GM23338 (cell line): ENCODE results near the gene HSPB8. TPM values are rescaled to one million over a fixed set of nuclear protein-coding genes. Genes with fewer than 3 reads are reported as not detected.

Experiments
- ATAC-seq: fragments of 200-7000 bp; cut with Tn5 transposase; 3 replicates; pipeline ENCODE4 v1.9.1; 2020
- DNase-seq: peaks from one replicate; pipeline ENCODE4 v3.0.0-alpha.2; 2015; ENCODE audit warnings: low spot score
- H2AFZ ChIP-seq: fragments of 200-600 bp; sonication (generic); 2 replicates; pipeline ENCODE4 v1.8.0; 2016; ENCODE audit warnings: antibody characterized with exemption, mild to moderate bottlenecking, moderate library complexity
- H3F3A ChIP-seq: fragments of 200-600 bp; sonication (generic); replicated peaks from 2 replicates; pipeline ENCODE4 v1.8.0; 2017; ENCODE audit warnings: antibody characterized with exemption, mixed run types, low read depth
- H3K27ac ChIP-seq: fragments of 200-600 bp; sonication (generic); 2 replicates; pipeline ENCODE4 v1.6.1; 2016; ENCODE audit warnings: low read depth
- H3K27me3 ChIP-seq: fragments of 200-600 bp; sonication (generic); 2 replicates; pipeline ENCODE4 v1.8.0; 2016; ENCODE audit warnings: mild to moderate bottlenecking, mixed run types, moderate library complexity; ENCODE audit not compliant: insufficient read depth
- H3K36me3 ChIP-seq: fragments of 200-600 bp; sonication (generic); 2 replicates; pipeline ENCODE4 v1.8.0; 2016; ENCODE audit warnings: mild to moderate bottlenecking; ENCODE audit not compliant: insufficient read depth
- H3K4me1 ChIP-seq: fragments of 200-600 bp; sonication (generic); 2 replicates; pipeline ENCODE4 v1.8.0; 2016; ENCODE audit warnings: mild to moderate bottlenecking, moderate library complexity; ENCODE audit not compliant: insufficient read depth
- H3K4me2 ChIP-seq: fragments of 200-600 bp; sonication (generic); 2 replicates; pipeline ENCODE4 v1.7.1; 2017; ENCODE audit warnings: mixed run types
- H3K4me3 ChIP-seq: fragments of 200-600 bp; sonication (generic); 2 replicates; pipeline ENCODE4 v1.6.1; 2016; ENCODE audit warnings: mixed run types
- H3K79me2 ChIP-seq: fragments of 200-600 bp; sonication (generic); replicated peaks from 2 replicates; pipeline ENCODE4 v1.8.0; 2017; ENCODE audit warnings: mild to moderate bottlenecking; ENCODE audit not compliant: insufficient read depth
- H3K9me2 ChIP-seq: fragments of 200-600 bp; sonication (generic); 2 replicates; pipeline ENCODE4 v1.8.0; 2017; ENCODE audit not compliant: insufficient read depth
- H4K20me1 ChIP-seq: fragments of 200-600 bp; sonication (generic); replicated peaks from 2 replicates; pipeline ENCODE4 v1.8.0; 2017; ENCODE audit warnings: mild to moderate bottlenecking; ENCODE audit not compliant: insufficient read depth
- H3K27ac Mint-ChIP-seq: 2 replicates; pipeline ENCODE4 v1.8.0; 2020; ENCODE audit warnings: inconsistent platforms, mild to moderate bottlenecking, moderate library complexity, mixed read lengths
- H3K27me3 Mint-ChIP-seq: 3 replicates; pipeline ENCODE4 v1.8.0; 2022; ENCODE audit warnings: low read depth, mild to moderate bottlenecking, moderate library complexity, mixed read lengths, inconsistent platforms; ENCODE audit not compliant: insufficient read depth, poor library complexity
- H3K36me3 Mint-ChIP-seq: 3 replicates; pipeline ENCODE4 v1.8.0; 2021; ENCODE audit warnings: low read depth, mild to moderate bottlenecking, inconsistent platforms, moderate library complexity, mixed read lengths
- H3K4me1 Mint-ChIP-seq: 3 replicates; pipeline ENCODE4 v1.8.0; 2020; ENCODE audit warnings: mild to moderate bottlenecking, inconsistent platforms, mixed read lengths
- H3K4me3 Mint-ChIP-seq: 3 replicates; pipeline ENCODE4 v1.8.0; 2021; ENCODE audit warnings: moderate library complexity, mild to moderate bottlenecking, inconsistent platforms, mixed read lengths
- H3K9me3 Mint-ChIP-seq: 3 replicates; pipeline ENCODE4 v1.8.0; 2020; ENCODE audit warnings: moderate library complexity, mild to moderate bottlenecking, inconsistent platforms, mixed read lengths
- CREB1 ChIP-seq: fragments of 250-450 bp; sonication (Bioruptor Pico); IDR thresholded peaks from 2 replicates; pipeline ENCODE4 v1.5.0; 2020; ENCODE audit warnings: low read depth, mild to moderate bottlenecking, moderate library complexity
- CTCF ChIP-seq, 2 experiments: fragments of 200-600 bp in 1 of 2; sonication (generic) in 1 of 2; conservative IDR thresholded peaks; 2 replicates each; pipeline versions ENCODE4 v1.5.1 to v1.6.1; 2016 to 2017; ENCODE audit warnings: antibody characterized with exemption in 2 of 2, low read depth in 2 of 2, mild to moderate bottlenecking in 2 of 2, moderate library complexity in 1 of 2
- ETS1 ChIP-seq: IDR thresholded peaks from 2 replicates; pipeline ENCODE4 v1.6.1; 2016; ENCODE audit warnings: antibody characterized with exemption
- NANOG ChIP-seq: IDR thresholded peaks from 2 replicates; pipeline ENCODE4 v1.6.1; 2016; ENCODE audit warnings: antibody characterized with exemption, borderline replicate concordance
- STAT1 ChIP-seq: IDR thresholded peaks from one replicate; pipeline ENCODE4 v1.6.1; 2016; ENCODE audit warnings: antibody characterized with exemption; ENCODE audit not compliant: unreplicated experiment
- ZNF114 ChIP-seq: fragments of 250-450 bp; sonication (Bioruptor Pico); IDR thresholded peaks from 2 replicates; pipeline ENCODE4 v1.5.0; 2020; ENCODE audit warnings: mild to moderate bottlenecking, moderate library complexity
- ZNF462 ChIP-seq: fragments of 250-450 bp; sonication (Bioruptor Pico); IDR thresholded peaks from 2 replicates; pipeline ENCODE4 v1.5.0; 2020; ENCODE audit warnings: mild to moderate bottlenecking, moderate library complexity
- polyA plus RNA-seq: library from polyadenylated mRNA; unstranded; fragments of >200 nt; fragmentation: Nextera tagmentation; extraction: Ambion mirVana; gene quantifications from 2 replicates; pipeline ENCODE4 v1.2.1, GENCODE V29; 2016
- total RNA-seq: library from RNA; depleted of rRNA; stranded (reverse); fragments of >200 nt; shearing (Covaris generic); gene quantifications from 2 replicates; pipeline ENCODE4 v1.2.3, GENCODE V29; 2014

HSPB8 gene
- total and polyA plus RNA-seq, 2 experiments from 2014 or later: 3.5 to 4.8 TPM

GRCh38 chr12:119134284-119135072, 44.3 kb upstream of the HSPB8 start:
- no peak for DNase-seq
- H3F3A ChIP-seq: no peaks in the 10 kb centered on the region
- no peaks in the 10 kb centered on the region for H3K4me1 ChIP-seq
- TF ChIP-seq ETS1: no peak
- no peak for TF ChIP-seq NANOG
- H3K79me2 ChIP-seq: no peaks in the 10 kb centered on the region
- Mint-ChIP-seq H3K36me3 (peaks cover 73% of the 10 kb centered on the region), H3K27me3 (peaks cover 6% of the 10 kb centered on the region), H3K9me3 (peaks cover 12% of the 10 kb centered on the region), H3K4me1 (0 out of 3 replicates have a peak, but pooled peaks cover 2% of the 10 kb centered on the region), H3K27ac (no peak overlapping the region), H3K4me3 (no peak overlapping the region)
- no peaks in the 10 kb centered on the region for H4K20me1 ChIP-seq
- H3K4me2 ChIP-seq: no peak overlapping the region
- no peak overlapping the region for H3K27ac ChIP-seq
- peaks cover 3% of the 10 kb centered on the region; the same call in 1 of the 2 replicates for H3K36me3 ChIP-seq
- H3K4me3 ChIP-seq: no peak overlapping the region
- H3K27me3 ChIP-seq: no peaks in the 10 kb centered on the region
- H3K9me2 ChIP-seq: 0 out of 2 replicates have a peak, but pooled peaks cover 8% of the 10 kb centered on the region
- H2AFZ ChIP-seq: no peak overlapping the region
- ATAC-seq: no peak

GRCh38 chr12:119136811-119137410, 41.8 kb upstream of the HSPB8 start:
- Histone ChIP-seq H2AFZ (no peak overlapping the region), H3K4me3 (no peak overlapping the region), H3F3A (no peaks in the 10 kb centered on the region), H3K79me2 (no peaks in the 10 kb centered on the region), H3K27ac (no peak overlapping the region), H4K20me1 (no peaks in the 10 kb centered on the region), H3K4me1 (no peaks in the 10 kb centered on the region), H3K9me2 (no peaks in the 10 kb centered on the region), H3K4me2 (no peak overlapping the region), H3K27me3 (no peaks in the 10 kb centered on the region), H3K36me3 (peaks cover 3% of the 10 kb centered on the region; the same call in 1 of the 2 replicates)
- H3K27me3 Mint-ChIP-seq: peaks cover 6% of the 10 kb centered on the region
- H3K4me1 Mint-ChIP-seq: 0 out of 3 replicates have a peak, but pooled peaks cover 2% of the 10 kb centered on the region
- peaks cover 7% of the 10 kb centered on the region; the same call in 2 of the 3 replicates for H3K9me3 Mint-ChIP-seq
- DNase-seq (no peak), ATAC-seq (no peak)
- H3K27ac Mint-ChIP-seq: no peak overlapping the region
- no peak overlapping the region for H3K4me3 Mint-ChIP-seq
- peaks cover 63% of the 10 kb centered on the region for H3K36me3 Mint-ChIP-seq
- no peak for TF ChIP-seq ETS1
- TF ChIP-seq CTCF (conservative IDR thresholded peaks at IDR 0.05; ENCODE audit: low read depth in 2 of 2): no peak
- TF ChIP-seq CREB1: no peak
- no peak for TF ChIP-seq ZNF462
- no peak for TF ChIP-seq ZNF114 (CRISPR knock-in tag)
- TF ChIP-seq STAT1: no peak
